H9 (cell line): ENCODE results near the gene RAB3A. TPM values are rescaled to one million over a fixed set of nuclear protein-coding genes. Genes with fewer than 3 reads are reported as not detected.

ENCODE experiments used
- DNase-seq: peaks from one replicate; pipeline ENCODE4 v3.0.0-alpha.2; 2017
- H2AFZ ChIP-seq: one replicate; pipeline ENCODE4 v1.6.1; 2013; ENCODE audit warnings: mild to moderate bottlenecking, low read length, control low read depth, moderate library complexity
- H2AK5ac ChIP-seq: 2 replicates; pipeline ENCODE4 v1.6.1; 2013; ENCODE audit warnings: low read length, control low read depth, mixed read lengths; ENCODE audit not compliant: insufficient read length
- H2BK120ac ChIP-seq: one replicate; pipeline ENCODE4 v1.6.1; 2013; ENCODE audit warnings: low read depth, mild to moderate bottlenecking, low read length, control low read depth, inconsistent platforms; ENCODE audit not compliant: poor library complexity, severe bottlenecking
- H2BK12ac ChIP-seq: 2 replicates; pipeline ENCODE4 v1.6.1; 2013; ENCODE audit warnings: low read length, control low read depth, mixed read lengths, low read depth; ENCODE audit not compliant: insufficient read length
- H2BK15ac ChIP-seq: 2 replicates; pipeline ENCODE4 v1.6.1; 2013; ENCODE audit warnings: low read depth, low read length, control low read depth
- H2BK20ac ChIP-seq: one replicate; pipeline ENCODE4 v1.6.1; 2013; ENCODE audit warnings: low read depth, mild to moderate bottlenecking, low read length, control low read depth, inconsistent platforms; ENCODE audit not compliant: poor library complexity, severe bottlenecking
- H2BK5ac ChIP-seq: 2 replicates; pipeline ENCODE4 v1.6.1; 2013; ENCODE audit warnings: low read length, control low read depth, mixed read lengths; ENCODE audit not compliant: insufficient read length
- H3K14ac ChIP-seq: 2 replicates; pipeline ENCODE4 v1.6.1; 2013; ENCODE audit warnings: low read length, control low read depth; ENCODE audit not compliant: insufficient read depth
- H3K18ac ChIP-seq: 2 replicates; pipeline ENCODE4 v1.6.1; 2013; ENCODE audit warnings: low read depth, mild to moderate bottlenecking, mixed read lengths, low read length, control low read depth; ENCODE audit not compliant: insufficient read length
- H3K23ac ChIP-seq: 2 replicates; pipeline ENCODE4 v1.6.1; 2013; ENCODE audit warnings: low read length, control low read depth, mixed read lengths, low read depth; ENCODE audit not compliant: insufficient read length
- H3K23me2 ChIP-seq: 2 replicates; pipeline ENCODE4 v1.6.1; 2013; ENCODE audit warnings: low read depth, mild to moderate bottlenecking, mixed read lengths, low read length, control low read depth; ENCODE audit not compliant: insufficient read length, poor library complexity, severe bottlenecking
- H3K27ac ChIP-seq: 2 replicates; pipeline ENCODE4 v1.5.1; 2013; ENCODE audit warnings: low read length, control low read depth, mixed read lengths, low read depth; ENCODE audit not compliant: insufficient read length
- H3K27me3 ChIP-seq: 2 replicates; pipeline ENCODE4 v1.6.1; 2013; ENCODE audit warnings: low read length, control low read depth, inconsistent platforms; ENCODE audit not compliant: insufficient read depth
- H3K4ac ChIP-seq: 2 replicates; pipeline ENCODE4 v1.6.1; 2013; ENCODE audit warnings: low read depth, mild to moderate bottlenecking, control low read depth, inconsistent platforms, low read length, moderate library complexity
- H3K4me1 ChIP-seq: 2 replicates; pipeline ENCODE4 v1.6.1; 2013; ENCODE audit warnings: low read length, control low read depth, inconsistent platforms; ENCODE audit not compliant: insufficient read depth
- H3K4me2 ChIP-seq: 2 replicates; pipeline ENCODE4 v1.6.1; 2013; ENCODE audit warnings: low read length, control low read depth, mixed read lengths; ENCODE audit not compliant: insufficient read length, insufficient read depth
- H3K56ac ChIP-seq: 2 replicates; pipeline ENCODE4 v1.6.1; 2013; ENCODE audit warnings: low read depth, mild to moderate bottlenecking, mixed read lengths, low read length, control low read depth; ENCODE audit not compliant: insufficient read length
- H3K79me1 ChIP-seq: 2 replicates; pipeline ENCODE4 v1.6.1; 2013; ENCODE audit warnings: low read depth, mild to moderate bottlenecking, moderate library complexity, low read length, control low read depth, inconsistent platforms; ENCODE audit not compliant: insufficient read depth, poor library complexity, severe bottlenecking
- H3K79me2 ChIP-seq: 2 replicates; pipeline ENCODE4 v1.6.1; 2013; ENCODE audit warnings: low read length, control low read depth, inconsistent platforms; ENCODE audit not compliant: insufficient read depth
- H3K9ac ChIP-seq: 2 replicates; pipeline ENCODE4 v1.6.1; 2013; ENCODE audit warnings: low read length, control low read depth, mixed read lengths; ENCODE audit not compliant: insufficient read length; ENCODE audit errors: extremely low read depth
- H3K9me3 ChIP-seq: one replicate; pipeline ENCODE4 v1.6.1; 2013; ENCODE audit warnings: low read depth, low read length, inconsistent platforms; ENCODE audit not compliant: control insufficient read depth
- H3T11ph ChIP-seq: one replicate; pipeline ENCODE4 v1.6.1; 2013; ENCODE audit warnings: mild to moderate bottlenecking, low read length, control low read depth, inconsistent platforms
- H4K20me1 ChIP-seq: one replicate; pipeline ENCODE4 v1.6.1; 2013; ENCODE audit not compliant: control insufficient read depth, insufficient read length, insufficient read depth
- H4K5ac ChIP-seq: 2 replicates; pipeline ENCODE4 v1.6.1; 2013; ENCODE audit warnings: low read depth, mild to moderate bottlenecking, mixed read lengths, low read length, control low read depth; ENCODE audit not compliant: insufficient read length
- H4K8ac ChIP-seq: replicated peaks from 2 replicates; pipeline ENCODE4 v1.6.1; 2013; ENCODE audit warnings: low read length, control low read depth, mixed read lengths, low read depth; ENCODE audit not compliant: insufficient read length
- H4K91ac ChIP-seq: 2 replicates; pipeline ENCODE4 v1.6.1; 2013; ENCODE audit warnings: low read depth, mild to moderate bottlenecking, moderate library complexity, mixed read lengths, low read length, control low read depth; ENCODE audit not compliant: insufficient read length
- H3K27ac Mint-ChIP-seq, 3 experiments: 2 replicates in 2 of 3; 3 replicates in 1 of 3; pipeline ENCODE4 v1.8.0; 2020 to 2021; ENCODE audit warnings: mixed read lengths in 3 of 3, mild to moderate bottlenecking in 1 of 3, moderate library complexity in 1 of 3
- H3K27me3 Mint-ChIP-seq: 2 replicates; pipeline ENCODE4 v1.8.0; 2021; ENCODE audit warnings: low read depth, mild to moderate bottlenecking, moderate library complexity, mixed read lengths
- H3K36me3 Mint-ChIP-seq, 3 experiments: 2 replicates in 2 of 3; 3 replicates in 1 of 3; pipeline ENCODE4 v1.8.0; 2020 to 2021; ENCODE audit warnings: low read depth in 3 of 3, mixed read lengths in 3 of 3; ENCODE audit not compliant: insufficient read depth in 1 of 3
- H3K4me1 Mint-ChIP-seq, 2 experiments: 2 replicates each; pipeline ENCODE4 v1.8.0; 2020; ENCODE audit warnings: mixed read lengths in 2 of 2
- H3K4me3 Mint-ChIP-seq, 2 experiments: 2 replicates in 1 of 2; 3 replicates in 1 of 2; pipeline ENCODE4 v1.8.0; 2020 to 2021; ENCODE audit warnings: mild to moderate bottlenecking in 2 of 2, mixed read lengths in 2 of 2, moderate library complexity in 1 of 2
- H3K9me3 Mint-ChIP-seq, 2 experiments: 2 replicates in 1 of 2; 3 replicates in 1 of 2; pipeline ENCODE4 v1.8.0; 2020; ENCODE audit warnings: mild to moderate bottlenecking in 2 of 2, mixed read lengths in 2 of 2, moderate library complexity in 1 of 2
- CTCF ChIP-seq: fragments of 200-600 bp; sonication (generic); conservative IDR thresholded peaks from 3 replicates; pipeline ENCODE4 v1.8.0; 2021; ENCODE audit warnings: antibody characterized with exemption, mild to moderate bottlenecking
- WGBS: extraction: QIAGEN DNeasy Blood & Tissue Kit; methylation state at CpG from one replicate; pipeline ENCODE4 v1.1.7; 2013; ENCODE audit warnings: missing lambda C conversion rate, low lambda C conversion rate, mixed read lengths; ENCODE audit not compliant: insufficient read length; ENCODE audit errors: extremely low coverage; 5-methylcytosine and 5-hydroxymethylcytosine counted together
- total RNA-seq: library from RNA; stranded (reverse); gene quantifications from 2 replicates; pipeline ENCODE4 v1.2.1, GENCODE V29; 2021

Gene RAB3A
- total RNA-seq, 1 experiment from 2014 or later = 6.8 TPM

GRCh38 chr19:18167975-18168645 lies 35.7 kb downstream of the RAB3A start:
- no peak overlapping the region for H3K56ac ChIP-seq
- H2BK12ac ChIP-seq = no peak overlapping the region
- H3K36me3 Mint-ChIP-seq = peaks cover 28 to 62% (median 62%) of the 10 kb centered on the region in 3 experiments
- H3K4ac ChIP-seq = no peak overlapping the region
- no peak overlapping the region for H3K27ac ChIP-seq
- H2BK15ac ChIP-seq = no peak overlapping the region
- H3K27me3 Mint-ChIP-seq = no peaks in the 10 kb centered on the region
- H3K14ac ChIP-seq = no peak overlapping the region
- H3K9me3 ChIP-seq = no peaks in the 10 kb centered on the region
- no peak overlapping the region for H4K5ac ChIP-seq
- no peak overlapping the region; a peak in 2 of 7 replicates for H3K27ac Mint-ChIP-seq
- H2AFZ ChIP-seq = no peak overlapping the region
- no peak overlapping the region for H2BK20ac ChIP-seq
- TF ChIP-seq CTCF = peak; percentile 85
- H3K4me1 Mint-ChIP-seq = peaks cover 2 to 4% of the 10 kb centered on the region in 2 experiments; a peak in 1 of 4 replicates
- H4K20me1 ChIP-seq = no peaks in the 10 kb centered on the region
- no peaks in the 10 kb centered on the region for H3K27me3 ChIP-seq
- H2BK5ac ChIP-seq = no peak overlapping the region
- no peak overlapping the region for H2BK120ac ChIP-seq
- H3K4me2 ChIP-seq = no peak overlapping the region
- no peak overlapping the region for H4K91ac ChIP-seq
- no peaks in the 10 kb centered on the region for H3K9me3 Mint-ChIP-seq
- no peak for DNase-seq
- H3K79me2 ChIP-seq = no peaks in the 10 kb centered on the region
- H3K23ac ChIP-seq = no peak overlapping the region
- no peaks in the 10 kb centered on the region for H3K4me1 ChIP-seq
- H4K8ac ChIP-seq = no peak overlapping the region
- no peak overlapping the region for H2AK5ac ChIP-seq
- no peaks in the 10 kb centered on the region for H3K23me2 ChIP-seq
- H3K4me3 Mint-ChIP-seq = peak overlapping the region in 1 of 2 experiments; percentile 55; a peak in 1 of 5 replicates
- no peak overlapping the region for H3T11ph ChIP-seq
- WGBS = no CpG with 5 or more reads among the region's 14 CpGs
- H3K18ac ChIP-seq = no peak overlapping the region
- H3K79me1 ChIP-seq = no peaks in the 10 kb centered on the region
- no peak overlapping the region for H3K9ac ChIP-seq
